C4-2B (cell line): ENCODE results near the gene IRF4.

Source experiments
- ZFX ChIP-seq: fragments of 450-650 bp; IDR thresholded peaks from 2 replicates; pipeline ENCODE4 v1.6.1; 2017
- TF ChIP-seq, protein P1 (sequence below): fragments of 450-650 bp; conservative IDR thresholded peaks from 2 replicates; pipeline ENCODE4 v1.5.1; 2017; ENCODE audit warnings: mild to moderate bottlenecking

DNA sequence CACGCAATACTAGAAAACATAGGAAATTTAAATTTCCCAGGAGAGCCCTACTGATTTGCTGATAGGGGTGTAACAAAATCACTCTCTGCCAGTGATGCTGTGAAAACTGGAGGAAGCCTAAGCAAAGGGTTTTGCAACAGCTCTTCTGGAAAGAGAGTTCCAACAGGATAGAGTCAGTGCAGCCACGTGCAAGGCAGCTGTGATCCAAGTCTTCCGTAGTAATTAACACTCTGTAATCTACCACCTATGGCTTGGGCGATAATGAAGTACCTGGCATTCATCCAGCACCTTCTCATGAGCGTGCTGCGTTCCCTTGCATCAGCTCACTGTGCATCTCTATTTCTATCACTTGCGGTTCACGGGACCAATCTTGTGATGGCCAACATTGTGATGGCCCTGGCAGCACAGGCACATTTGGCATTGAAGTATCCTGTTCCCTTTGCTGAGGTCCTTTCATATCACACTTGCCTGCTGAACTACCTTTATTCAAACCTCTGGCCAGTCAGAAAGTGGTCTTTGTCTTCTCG, 48.2 kb downstream of the IRF4 start:
- TF ChIP-seq, protein P1, sequence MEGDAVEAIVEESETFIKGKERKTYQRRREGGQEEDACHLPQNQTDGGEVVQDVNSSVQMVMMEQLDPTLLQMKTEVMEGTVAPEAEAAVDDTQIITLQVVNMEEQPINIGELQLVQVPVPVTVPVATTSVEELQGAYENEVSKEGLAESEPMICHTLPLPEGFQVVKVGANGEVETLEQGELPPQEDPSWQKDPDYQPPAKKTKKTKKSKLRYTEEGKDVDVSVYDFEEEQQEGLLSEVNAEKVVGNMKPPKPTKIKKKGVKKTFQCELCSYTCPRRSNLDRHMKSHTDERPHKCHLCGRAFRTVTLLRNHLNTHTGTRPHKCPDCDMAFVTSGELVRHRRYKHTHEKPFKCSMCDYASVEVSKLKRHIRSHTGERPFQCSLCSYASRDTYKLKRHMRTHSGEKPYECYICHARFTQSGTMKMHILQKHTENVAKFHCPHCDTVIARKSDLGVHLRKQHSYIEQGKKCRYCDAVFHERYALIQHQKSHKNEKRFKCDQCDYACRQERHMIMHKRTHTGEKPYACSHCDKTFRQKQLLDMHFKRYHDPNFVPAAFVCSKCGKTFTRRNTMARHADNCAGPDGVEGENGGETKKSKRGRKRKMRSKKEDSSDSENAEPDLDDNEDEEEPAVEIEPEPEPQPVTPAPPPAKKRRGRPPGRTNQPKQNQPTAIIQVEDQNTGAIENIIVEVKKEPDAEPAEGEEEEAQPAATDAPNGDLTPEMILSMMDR: no peak
- TF ChIP-seq ZFX: no peak
